HL-60 (cell line): ENCODE results near the gene FAM9C.

ENCODE experiments used
- DNase-seq, 2 experiments: peaks; one replicate each; pipeline ENCODE4 v3.0.0-alpha.2; 2010 to 2020; ENCODE audit warnings: low read depth in 1 of 2, low spot score in 1 of 2
- H3K27ac ChIP-seq: fragments of 250-450 bp; sonication (Bioruptor Pico); replicated peaks from 2 replicates; pipeline ENCODE4 v1.5.1; 2020; ENCODE audit warnings: mild to moderate bottlenecking, moderate library complexity
- H3K27me3 ChIP-seq: fragments of 250-450 bp; sonication (Bioruptor Pico); 2 replicates; pipeline ENCODE4 v1.5.1; 2021; ENCODE audit warnings: mild to moderate bottlenecking, moderate library complexity; ENCODE audit not compliant: insufficient read depth, poor library complexity, severe bottlenecking
- H3K4me3 ChIP-seq: replicated peaks from 2 replicates; pipeline ENCODE4 v1.5.1; 2011; ENCODE audit warnings: mild to moderate bottlenecking, control low read depth, low read length; ENCODE audit not compliant: insufficient read depth
- GABPA ChIP-seq: IDR thresholded peaks from 2 replicates; pipeline ENCODE4 v1.6.1; 2012; ENCODE audit warnings: low read depth
- POLR2AphosphoS5 ChIP-seq: IDR thresholded peaks from 2 replicates; pipeline ENCODE4 v1.6.1; 2012; ENCODE audit warnings: low read depth
- SPI1 ChIP-seq: IDR thresholded peaks from 2 replicates; pipeline ENCODE4 v1.6.1; 2012; ENCODE audit warnings: low read depth, mild to moderate bottlenecking, borderline replicate concordance
- TF ChIP-seq, protein P1 (sequence below): IDR thresholded peaks from 2 replicates; pipeline ENCODE4 v1.6.1; 2012; ENCODE audit warnings: low read depth; ENCODE audit not compliant: insufficient replicate concordance
- TF ChIP-seq, protein P2 (sequence below): IDR thresholded peaks from one replicate; pipeline ENCODE4 v1.5.1; 2011; ENCODE audit warnings: low read length, control low read depth, inconsistent platforms; ENCODE audit not compliant: insufficient read depth

The FAM9C gene

DNA sequence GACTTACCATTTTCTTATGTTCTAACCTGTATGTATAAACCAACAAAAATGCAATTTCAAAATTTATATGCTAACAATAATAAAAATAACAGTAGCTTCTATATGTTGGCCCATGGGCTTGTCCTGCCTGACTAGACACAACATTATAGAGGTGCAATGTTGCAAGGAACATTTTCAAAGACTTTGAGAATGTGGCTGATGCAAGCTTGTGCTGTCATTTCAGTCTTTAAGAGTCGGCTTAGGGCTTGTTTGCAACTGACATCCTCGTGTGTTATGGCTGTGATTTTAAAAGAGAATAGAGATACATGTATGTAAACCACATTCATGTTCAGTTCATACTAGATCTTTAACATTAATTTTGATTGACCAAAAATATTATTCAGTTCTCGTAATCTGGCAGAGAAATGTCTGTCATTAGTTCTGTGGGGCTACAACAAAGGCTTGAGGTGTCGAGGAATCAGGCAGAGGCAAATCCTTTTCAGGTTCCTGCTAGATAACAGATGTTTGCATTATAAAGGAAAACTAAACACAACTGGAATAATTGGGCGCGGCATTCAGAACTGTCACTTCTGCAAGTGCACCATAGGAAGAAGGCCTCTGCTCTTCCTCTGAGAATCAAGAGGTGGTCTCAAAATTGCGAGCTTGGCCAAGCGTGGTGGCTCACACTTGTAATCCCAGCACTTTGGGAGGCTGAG, 56.4 kb downstream of the FAM9C start:
- TF ChIP-seq, protein P1, sequence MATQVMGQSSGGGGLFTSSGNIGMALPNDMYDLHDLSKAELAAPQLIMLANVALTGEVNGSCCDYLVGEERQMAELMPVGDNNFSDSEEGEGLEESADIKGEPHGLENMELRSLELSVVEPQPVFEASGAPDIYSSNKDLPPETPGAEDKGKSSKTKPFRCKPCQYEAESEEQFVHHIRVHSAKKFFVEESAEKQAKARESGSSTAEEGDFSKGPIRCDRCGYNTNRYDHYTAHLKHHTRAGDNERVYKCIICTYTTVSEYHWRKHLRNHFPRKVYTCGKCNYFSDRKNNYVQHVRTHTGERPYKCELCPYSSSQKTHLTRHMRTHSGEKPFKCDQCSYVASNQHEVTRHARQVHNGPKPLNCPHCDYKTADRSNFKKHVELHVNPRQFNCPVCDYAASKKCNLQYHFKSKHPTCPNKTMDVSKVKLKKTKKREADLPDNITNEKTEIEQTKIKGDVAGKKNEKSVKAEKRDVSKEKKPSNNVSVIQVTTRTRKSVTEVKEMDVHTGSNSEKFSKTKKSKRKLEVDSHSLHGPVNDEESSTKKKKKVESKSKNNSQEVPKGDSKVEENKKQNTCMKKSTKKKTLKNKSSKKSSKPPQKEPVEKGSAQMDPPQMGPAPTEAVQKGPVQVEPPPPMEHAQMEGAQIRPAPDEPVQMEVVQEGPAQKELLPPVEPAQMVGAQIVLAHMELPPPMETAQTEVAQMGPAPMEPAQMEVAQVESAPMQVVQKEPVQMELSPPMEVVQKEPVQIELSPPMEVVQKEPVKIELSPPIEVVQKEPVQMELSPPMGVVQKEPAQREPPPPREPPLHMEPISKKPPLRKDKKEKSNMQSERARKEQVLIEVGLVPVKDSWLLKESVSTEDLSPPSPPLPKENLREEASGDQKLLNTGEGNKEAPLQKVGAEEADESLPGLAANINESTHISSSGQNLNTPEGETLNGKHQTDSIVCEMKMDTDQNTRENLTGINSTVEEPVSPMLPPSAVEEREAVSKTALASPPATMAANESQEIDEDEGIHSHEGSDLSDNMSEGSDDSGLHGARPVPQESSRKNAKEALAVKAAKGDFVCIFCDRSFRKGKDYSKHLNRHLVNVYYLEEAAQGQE: no peak
- no peak for TF ChIP-seq GABPA
- Histone ChIP-seq H3K4me3 (no peak overlapping the region), H3K27ac (no peak overlapping the region), H3K27me3 (no peaks in the 10 kb centered on the region)
- no peak for DNase-seq

DNA sequence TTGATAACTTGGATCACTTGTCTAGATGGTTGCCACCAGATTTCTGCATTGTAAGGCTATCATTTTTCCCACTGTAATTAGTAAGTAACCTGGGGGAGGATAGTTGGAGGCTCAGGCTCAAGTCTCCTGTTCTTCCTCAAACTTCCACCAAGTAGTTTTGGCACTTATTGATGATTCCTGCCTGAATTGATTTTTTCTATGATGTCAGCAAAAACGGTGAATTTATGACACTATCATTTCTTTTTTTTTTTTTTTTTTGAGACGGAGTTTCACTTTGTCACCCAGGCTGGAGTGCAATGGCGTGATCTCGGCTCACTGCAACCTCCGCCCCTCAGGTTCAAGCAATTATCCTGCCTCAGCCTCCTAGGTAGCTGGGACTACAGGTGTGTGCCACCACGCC, 57.1 kb downstream of the FAM9C start:
- no peak for TF ChIP-seq SPI1
- no peak for TF ChIP-seq GABPA
- TF ChIP-seq POLR2AphosphoS5: no peak
- TF ChIP-seq, protein P2, sequence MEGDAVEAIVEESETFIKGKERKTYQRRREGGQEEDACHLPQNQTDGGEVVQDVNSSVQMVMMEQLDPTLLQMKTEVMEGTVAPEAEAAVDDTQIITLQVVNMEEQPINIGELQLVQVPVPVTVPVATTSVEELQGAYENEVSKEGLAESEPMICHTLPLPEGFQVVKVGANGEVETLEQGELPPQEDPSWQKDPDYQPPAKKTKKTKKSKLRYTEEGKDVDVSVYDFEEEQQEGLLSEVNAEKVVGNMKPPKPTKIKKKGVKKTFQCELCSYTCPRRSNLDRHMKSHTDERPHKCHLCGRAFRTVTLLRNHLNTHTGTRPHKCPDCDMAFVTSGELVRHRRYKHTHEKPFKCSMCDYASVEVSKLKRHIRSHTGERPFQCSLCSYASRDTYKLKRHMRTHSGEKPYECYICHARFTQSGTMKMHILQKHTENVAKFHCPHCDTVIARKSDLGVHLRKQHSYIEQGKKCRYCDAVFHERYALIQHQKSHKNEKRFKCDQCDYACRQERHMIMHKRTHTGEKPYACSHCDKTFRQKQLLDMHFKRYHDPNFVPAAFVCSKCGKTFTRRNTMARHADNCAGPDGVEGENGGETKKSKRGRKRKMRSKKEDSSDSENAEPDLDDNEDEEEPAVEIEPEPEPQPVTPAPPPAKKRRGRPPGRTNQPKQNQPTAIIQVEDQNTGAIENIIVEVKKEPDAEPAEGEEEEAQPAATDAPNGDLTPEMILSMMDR: no peak
- TF ChIP-seq, protein P1: no peak

DNA sequence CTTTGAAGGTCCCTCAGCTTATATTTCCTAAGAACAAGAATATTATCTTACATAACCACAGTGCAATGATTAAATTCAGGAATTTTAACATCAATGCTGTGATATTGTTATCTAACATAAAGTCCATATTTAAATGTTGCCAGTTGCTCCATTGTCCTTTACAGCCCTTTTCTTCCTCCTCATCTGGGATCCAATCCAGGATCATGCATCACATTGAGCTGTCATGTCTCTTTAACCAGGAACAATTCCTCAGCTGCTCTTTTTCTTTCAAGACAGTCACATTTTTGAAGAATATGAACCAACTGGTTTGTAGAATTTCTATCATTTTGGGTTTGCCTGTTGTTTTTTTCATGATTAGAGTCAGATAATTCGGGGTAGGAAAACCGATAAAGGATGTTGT, 57.5 kb downstream of the FAM9C start:
- no peak for DNase-seq
- H3K27ac ChIP-seq: no peak overlapping the region
- H3K4me3 ChIP-seq: no peak overlapping the region
- H3K27me3 ChIP-seq: no peaks in the 10 kb centered on the region
- TF ChIP-seq SPI1: no peak
- TF ChIP-seq GABPA: no peak
- TF ChIP-seq, protein P1: no peak
- TF ChIP-seq, protein P2: no peak
- no peak for TF ChIP-seq POLR2AphosphoS5

More for the DNA sequence above, 57.1 kb downstream of the FAM9C start:
- Histone ChIP-seq H3K27me3 (no peaks in the 10 kb centered on the region), H3K27ac (no peak overlapping the region), H3K4me3 (no peak overlapping the region)
- no peak for DNase-seq
